Heart right ventricle (tissue), 16 donors: ENCODE data around the gene PSMD13. TPM values are rescaled to one million over a fixed set of nuclear protein-coding genes. Genes with fewer than 3 reads are reported as not detected.

Experiments used
- ATAC-seq, 8 donors: fragments of 200-7000 bp; cut with Tn5 transposase; one replicate each; pipeline ENCODE4 v1.9.1; 2020; ENCODE audit warnings: mild to moderate bottlenecking in 8 of 8, moderate library complexity in 8 of 8, moderate number of reproducible peaks in 1 of 8
- DNase-seq, 2 donors: peaks; one replicate each; pipeline ENCODE4 v3.0.0-alpha.2; 2020
- H3K27ac ChIP-seq, 10 donors: fragments of 200-600 bp; sonication (generic) in 2 of 10; one replicate each; pipeline versions ENCODE4 v1.5.0 to v1.8.0; 2020 to 2022; ENCODE audit warnings: mild to moderate bottlenecking in 3 of 10
- H3K27me3 ChIP-seq, 7 donors: fragments of 200-600 bp; one replicate each; pipeline ENCODE4 v1.8.0; 2021 to 2022; ENCODE audit warnings: mild to moderate bottlenecking in 2 of 7
- H3K36me3 ChIP-seq, 9 donors: fragments of 200-600 bp; sonication (generic) in 1 of 9; one replicate each; pipeline versions ENCODE4 v1.5.0 to v1.8.0; 2020 to 2022; ENCODE audit warnings: mild to moderate bottlenecking in 2 of 9
- H3K4me1 ChIP-seq, 9 donors: fragments of 200-600 bp; sonication (generic) in 1 of 9; one replicate each; pipeline versions ENCODE4 v1.5.0 to v1.8.0; 2020 to 2022; ENCODE audit warnings: mild to moderate bottlenecking in 4 of 9
- H3K4me3 ChIP-seq, 10 donors: fragments of 200-600 bp; sonication (generic) in 2 of 10; one replicate each; pipeline versions ENCODE4 v1.5.0 to v1.8.0; 2020 to 2022; ENCODE audit warnings: mild to moderate bottlenecking in 7 of 10, moderate library complexity in 2 of 10
- H3K9me3 ChIP-seq, 11 donors: fragments of 200-600 bp in 10 of 11; sonication (generic) in 2 of 11; one replicate each; pipeline versions ENCODE4 v1.5.0 to v1.8.0; 2013 to 2022; ENCODE audit warnings: mild to moderate bottlenecking in 2 of 11, control low read depth in 1 of 11, moderate library complexity in 1 of 11
- CTCF ChIP-seq, 9 donors: fragments of 200-600 bp; sonication (generic) in 2 of 9; IDR thresholded peaks; one replicate each; pipeline versions ENCODE4 v1.5.0 to v1.8.0; 2021 to 2022; ENCODE audit warnings: antibody characterized with exemption in 9 of 9, mild to moderate bottlenecking in 5 of 9, moderate library complexity in 1 of 9
- WGBS, 2 donors: extraction: QIAGEN DNeasy Blood & Tissue Kit; methylation state at CpG; one replicate each; pipeline ENCODE4 v1.1.7; 2013; ENCODE audit warnings: inconsistent platforms in 1 of 2; 5-methylcytosine and 5-hydroxymethylcytosine counted together
- intact Hi-C, 10 donors: fragments of 100-400 bp; cut with DNase I; formaldehyde crosslinking; loops; one replicate each; pipeline versions ENCODE4 v1.11.1 to v1.14.2; 2022
- polyA plus RNA-seq, 2 donors: library from polyadenylated mRNA; stranded (reverse); fragments of 200-250 nt; gene quantifications; one replicate each; pipeline ENCODE4 v1.2.3, GENCODE V29; 2013
- total RNA-seq, 10 donors: library from RNA; stranded (reverse); fragmentation: NEBNext Ultra II Directional in 3 of 10; extraction: Animal tissue kit (Norgen Biotek cat#: 25700) in 3 of 10; gene quantifications; one replicate each; pipeline versions ENCODE4 v1.2.1 to v1.2.4, GENCODE V29; 2021 to 2023
- donor health status: Arrhythmogenic right ventricular cardiomyopathy.
- donor health status: ischemic (EF 13 %, LVEDD 7.1; RV severe dilation, severe dysfunction).
- donor health status: healthy with polysubstance abuse.
- donor health status: DM: no; HTN: yes; CAD: no.
- donor health status: DM: no; HTN: no; CAD: no.
- donor health status: ischemic (EF 25% LVEDD 6.9; RV normal size, moderate dysfunction).
- donor health status: ischemic (EF 25% LVEDD 5.7; RV mildly dilated, moderate dysfunction).
- donor health status: healthy.
- donor health status: DM: yes; HTN: yes; CAD: no.
- donor health status: Ischemic cardiomyopathy.
- donor health status: ischemic (EF 35%, LVEDD 5.7; RV mildly dilated, moderate dysfunction).
- donor health status: nonischemic (EF 11% LVEDD 7.7; RV severe dilation, severe dysfunction).
- donor health status: DM: yes; HTN: yes; CAD: no.
- donor health status: PGD.
- donor health status: ischemic (EF 29% LVEDD 5.4; RV normal size, mild dysfunction).
- donor health status: nonischemic (EF 23%, LVEDD 6.1; RV moderate dilation, normal function).

PSMD13 gene
- total and polyA plus RNA-seq, 12 donors = 78.7 to 163 (median 94.4) TPM

GRCh38 chr11:256952-257737 lies 20.4 kb downstream of the PSMD13 start:
- TF ChIP-seq CTCF (IDR thresholded peaks at IDR 0.05) = no peak
- peaks cover 0 to 10% (median 0%) of the 10 kb centered on the region in 7 donors for H3K27me3 ChIP-seq

GRCh38 chr11:257766-258493 lies 21.2 kb downstream of the PSMD13 start:
- Histone ChIP-seq H3K27me3 (peaks cover 0 to 10% (median 0%) of the 10 kb centered on the region in 7 donors), H3K27ac (no peak overlapping the region), H3K36me3 (peaks cover 0 to 12% (median 8%) of the 10 kb centered on the region in 9 donors), H3K4me3 (no peak overlapping the region), H3K4me1 (no peaks in the 10 kb centered on the region), H3K9me3 (peaks cover 0 to 8% (median 0%) of the 10 kb centered on the region in 11 donors)
- ATAC-seq = peak in 1 of 8 donors; percentile 42
- peak in 2 of 9 donors; percentile 14 to 20 for TF ChIP-seq CTCF (IDR thresholded peaks at IDR 0.05)
- 77 to 83% methylated on average over 15 of the region's 15 CpGs for WGBS, 2 donors
- no peak for DNase-seq
- intact Hi-C loops = loop anchor here in 4 of 10 donors (5.0 to 10.0 kb wide), 4 partner anchors 57 to 117 kb away; partner anchors contain the start of genes B4GALNT4 (in 2 of the 4) and IFITM1 (in 1 of the 4)

More at GRCh38 chr11:256952-257737, 20.4 kb downstream of the PSMD13 start:
- Histone ChIP-seq H3K9me3 (peaks cover 0 to 8% (median 0%) of the 10 kb centered on the region in 11 donors), H3K4me3 (no peak overlapping the region), H3K36me3 (peaks cover 0 to 20% (median 12%) of the 10 kb centered on the region in 9 donors), H3K27ac (no peak overlapping the region), H3K4me1 (no peaks in the 10 kb centered on the region)
- intact Hi-C loops = loop anchor here in 4 of 10 donors (5.0 to 10.0 kb wide), 4 partner anchors 58 to 118 kb away; partner anchors contain the start of genes B4GALNT4 (in 2 of the 4) and IFITM1 (in 1 of the 4)
- DNase-seq = no peak
- no peak for ATAC-seq
- WGBS, 2 donors = 79 to 84% methylated on average over 14 of the region's 14 CpGs

- Histone ChIP-seq H3K4me1 (no peaks in the 10 kb centered on the region), H3K36me3 (no peaks in the 10 kb centered on the region), H3K4me3 (no peak overlapping the region), H3K9me3 (peaks cover 0 to 8% (median 0%) of the 10 kb centered on the region in 11 donors), H3K27ac (no peak overlapping the region), H3K27me3 (peaks cover 0 to 10% (median 0%) of the 10 kb centered on the region in 7 donors)
- DNase-seq = no peak
- no peak for TF ChIP-seq CTCF (IDR thresholded peaks at IDR 0.05)
- WGBS, 2 donors = 78 to 81% methylated on average over 10 of the region's 10 CpGs
- intact Hi-C loops = loop anchor here in 4 of 10 donors (5.0 to 10.0 kb wide), 4 partner anchors 55 to 115 kb away; partner anchors contain the start of genes B4GALNT4 (in 2 of the 4) and IFITM1 (in 1 of the 4)
- ATAC-seq = no peak
Observed at GRCh38 chr11:259413-259812, 22.6 kb downstream of the PSMD13 start.

- H3K9me3 ChIP-seq = peaks cover 0 to 19% (median 5%) of the 10 kb centered on the region in 11 donors
- H3K36me3 ChIP-seq = no peaks in the 10 kb centered on the region
- TF ChIP-seq CTCF (IDR thresholded peaks at IDR 0.05) = no peak
- intact Hi-C loops = no loop called here
- no peak overlapping the region for H3K27ac ChIP-seq
- no peak for ATAC-seq
- H3K27me3 ChIP-seq = peaks cover 0 to 10% (median 0%) of the 10 kb centered on the region in 7 donors
- no peak overlapping the region for H3K4me3 ChIP-seq
- H3K4me1 ChIP-seq = no peaks in the 10 kb centered on the region
- WGBS, 2 donors = 87 to 90% methylated on average over 4 of the region's 4 CpGs
- DNase-seq = no peak
Observed at GRCh38 chr11:261624-262023, 24.8 kb downstream of the PSMD13 start.
